Kidney (tissue), 14 donors: ENCODE data around the gene THTPA. TPM values are rescaled to one million over a fixed set of nuclear protein-coding genes. Genes with fewer than 3 reads are reported as not detected.

Source experiments
- DNase-seq, 5 donors: peaks; one replicate each; pipeline ENCODE4 v3.0.0-alpha.2; 2013 to 2020
- FAIRE-seq: peaks from 2 replicates; lab custom pipeline; 2012; peaks lifted over from hg19 to GRCh38; lab: Jason Lieb, UNC
- H3K27ac ChIP-seq, 2 donors: one replicate each; pipeline ENCODE4 v1.7.0; 2013; ENCODE audit warnings: low read depth in 2 of 2, low read length in 2 of 2, inconsistent platforms in 1 of 2
- H3K27me3 ChIP-seq: one replicate; pipeline ENCODE4 v1.7.1; 2013; ENCODE audit warnings: low read length, inconsistent platforms; ENCODE audit not compliant: control insufficient read depth, insufficient read depth
- H3K36me3 ChIP-seq, 3 donors: one replicate each; pipeline versions ENCODE4 v1.7.0 to v1.7.1; 2013; ENCODE audit warnings: low read length in 3 of 3, control low read depth in 1 of 3, inconsistent platforms in 1 of 3; ENCODE audit not compliant: insufficient read depth in 3 of 3, control insufficient read depth in 2 of 3
- H3K4me1 ChIP-seq, 3 donors: one replicate each; pipeline versions ENCODE4 v1.7.0 to v1.7.1; 2013; ENCODE audit warnings: low read length in 3 of 3, inconsistent platforms in 1 of 3, low read depth in 1 of 3; ENCODE audit not compliant: control insufficient read depth in 2 of 3, insufficient read depth in 2 of 3
- H3K4me3 ChIP-seq, 3 donors: one replicate each; pipeline versions ENCODE4 v1.7.0 to v1.8.1; 2013; ENCODE audit warnings: low read length in 3 of 3, control low read depth in 1 of 3, inconsistent platforms in 1 of 3
- H3K9ac ChIP-seq, 3 donors: one replicate each; pipeline versions ENCODE4 v1.7.0 to v1.7.1; 2013; ENCODE audit warnings: low read length in 3 of 3, control low read depth in 1 of 3, inconsistent platforms in 1 of 3
- H3K9me3 ChIP-seq, 3 donors: one replicate each; pipeline versions ENCODE4 v1.7.0 to v1.7.1; 2013; ENCODE audit warnings: low read length in 3 of 3, control low read depth in 1 of 3, inconsistent platforms in 1 of 3; ENCODE audit not compliant: control insufficient read depth in 2 of 3, insufficient read depth in 1 of 3
- intact Hi-C: fragments of 100-400 bp; cut with DNase I; formaldehyde crosslinking; loops from one replicate; pipeline ENCODE4 v1.11.1; 2022
- polyA plus RNA-seq: library from polyadenylated mRNA; stranded (reverse); fragments of 350-450 nt; fragmentation: Illumina TruSeq; extraction: RNeasy Lipid Tissue Mini Kit (QIAGEN cat#74804); gene quantifications from one replicate; pipeline ENCODE4 v1.2.3, GENCODE V29; 2014; ENCODE audit warnings: low read depth, low replicate concordance; ENCODE audit not compliant: insufficient read depth
- total RNA-seq: library from RNA; stranded (reverse); fragmentation: NEBNext Ultra II Directional; extraction: Animal tissue kit (Norgen Biotek cat#: 25700); gene quantifications from one replicate; pipeline ENCODE4 v1.2.1, GENCODE V29; 2021
- TF ChIP-seq, protein P1 (sequence below): IDR thresholded peaks from 3 replicates; pipeline ENCODE4 v1.5.1; 2012; ENCODE audit warnings: mild to moderate bottlenecking, moderate library complexity, borderline replicate concordance; ENCODE audit not compliant: insufficient read depth; ENCODE audit errors: extremely low read depth
- donor health status: control.
- donor health status: control.
- donor health status: control.
- donor health status: control.
- donor health status: control.
- donor health status: DM: yes; HTN: yes; CAD: no.
- donor health status: Normal renal cell carcinoma (clear cell type).

Gene THTPA
- total and polyA plus RNA-seq, 2 donors from 2014 or later: 24.4 to 38.4 TPM

DNA sequence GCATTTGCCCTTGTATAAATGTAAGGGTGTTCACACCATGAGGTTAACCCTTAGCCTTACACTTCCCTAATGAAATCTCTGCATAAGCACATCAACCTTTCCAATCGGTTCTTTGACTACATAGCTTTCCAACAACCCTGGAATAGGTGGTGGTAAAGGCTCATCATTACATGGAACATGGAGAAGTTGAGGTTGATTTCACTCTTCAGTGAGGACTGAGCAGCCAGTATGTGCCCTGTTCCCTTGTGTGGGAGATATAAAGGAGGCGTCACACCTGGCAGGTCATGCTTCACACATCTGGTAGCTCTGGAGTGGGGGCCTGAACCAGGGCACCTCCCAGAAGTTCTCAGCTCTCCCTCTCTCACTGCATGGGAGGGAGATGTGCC, 44.2 kb downstream of the THTPA start:
- FAIRE-seq (no peak), DNase-seq (no peak)
- H3K27ac ChIP-seq: no peak overlapping the region
- intact Hi-C loops: no loop called here
- no peak overlapping the region for H3K4me3 ChIP-seq
- no peaks in the 10 kb centered on the region for H3K27me3 ChIP-seq
- no peaks in the 10 kb centered on the region for H3K36me3 ChIP-seq
- H3K9ac ChIP-seq: no peak overlapping the region
- TF ChIP-seq, protein P1, sequence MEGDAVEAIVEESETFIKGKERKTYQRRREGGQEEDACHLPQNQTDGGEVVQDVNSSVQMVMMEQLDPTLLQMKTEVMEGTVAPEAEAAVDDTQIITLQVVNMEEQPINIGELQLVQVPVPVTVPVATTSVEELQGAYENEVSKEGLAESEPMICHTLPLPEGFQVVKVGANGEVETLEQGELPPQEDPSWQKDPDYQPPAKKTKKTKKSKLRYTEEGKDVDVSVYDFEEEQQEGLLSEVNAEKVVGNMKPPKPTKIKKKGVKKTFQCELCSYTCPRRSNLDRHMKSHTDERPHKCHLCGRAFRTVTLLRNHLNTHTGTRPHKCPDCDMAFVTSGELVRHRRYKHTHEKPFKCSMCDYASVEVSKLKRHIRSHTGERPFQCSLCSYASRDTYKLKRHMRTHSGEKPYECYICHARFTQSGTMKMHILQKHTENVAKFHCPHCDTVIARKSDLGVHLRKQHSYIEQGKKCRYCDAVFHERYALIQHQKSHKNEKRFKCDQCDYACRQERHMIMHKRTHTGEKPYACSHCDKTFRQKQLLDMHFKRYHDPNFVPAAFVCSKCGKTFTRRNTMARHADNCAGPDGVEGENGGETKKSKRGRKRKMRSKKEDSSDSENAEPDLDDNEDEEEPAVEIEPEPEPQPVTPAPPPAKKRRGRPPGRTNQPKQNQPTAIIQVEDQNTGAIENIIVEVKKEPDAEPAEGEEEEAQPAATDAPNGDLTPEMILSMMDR: no peak
- H3K9me3 ChIP-seq: no peaks in the 10 kb centered on the region
- H3K4me1 ChIP-seq: no peaks in the 10 kb centered on the region

DNA sequence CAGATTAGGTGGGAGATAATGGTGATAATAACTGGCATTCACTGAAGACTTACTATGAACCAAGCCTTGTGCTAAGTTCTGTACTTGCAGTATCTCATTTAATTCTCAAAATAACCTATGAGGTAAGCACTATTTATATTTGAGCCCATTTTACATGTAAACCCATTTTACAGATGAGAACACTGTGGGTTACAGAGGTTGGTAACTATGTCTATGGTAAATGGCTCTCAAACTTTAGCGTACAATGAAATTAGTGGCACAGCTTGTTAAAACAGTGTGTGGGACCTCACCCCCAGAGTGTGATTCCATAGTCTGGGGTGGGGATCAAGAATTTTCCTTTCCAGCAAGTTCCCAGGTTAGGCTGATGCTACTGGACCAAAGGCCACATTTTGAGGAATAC, 44.7 kb downstream of the THTPA start:
- FAIRE-seq (no peak), DNase-seq (no peak)
- no peaks in the 10 kb centered on the region for H3K36me3 ChIP-seq
- H3K27me3 ChIP-seq: no peaks in the 10 kb centered on the region
- H3K4me3 ChIP-seq: no peak overlapping the region
- H3K27ac ChIP-seq: no peak overlapping the region
- H3K9me3 ChIP-seq: no peaks in the 10 kb centered on the region
- TF ChIP-seq, protein P1: no peak
- intact Hi-C loops: no loop called here
- no peaks in the 10 kb centered on the region for H3K4me1 ChIP-seq
- H3K9ac ChIP-seq: no peak overlapping the region

- Histone ChIP-seq H3K4me1 (no peaks in the 10 kb centered on the region), H3K27ac (no peak overlapping the region), H3K9me3 (no peaks in the 10 kb centered on the region), H3K4me3 (no peak overlapping the region), H3K9ac (no peak overlapping the region), H3K36me3 (no peaks in the 10 kb centered on the region), H3K27me3 (no peaks in the 10 kb centered on the region)
- intact Hi-C loops: no loop called here
- DNase-seq: no peak
- no peak for FAIRE-seq
- TF ChIP-seq, protein P1: no peak
Measured at GRCh38 chr14:23601424-23601823, 45.4 kb downstream of the THTPA start.

GRCh38 chr14:23601845-23602180, 45.7 kb downstream of the THTPA start:
- H3K9me3 ChIP-seq: no peaks in the 10 kb centered on the region
- no peaks in the 10 kb centered on the region for H3K27me3 ChIP-seq
- H3K36me3 ChIP-seq: no peaks in the 10 kb centered on the region
- TF ChIP-seq, protein P1: no peak
- no peak for DNase-seq
- H3K4me1 ChIP-seq: no peaks in the 10 kb centered on the region
- no peak overlapping the region for H3K9ac ChIP-seq
- no peak overlapping the region for H3K27ac ChIP-seq
- intact Hi-C loops: no loop called here
- H3K4me3 ChIP-seq: no peak overlapping the region
- FAIRE-seq: no peak
